H9 (cell line): Measurements from ENCODE around the gene SIGLEC8. TPM values are rescaled to one million over a fixed set of nuclear protein-coding genes. Genes with fewer than 3 reads are reported as not detected.
A peak's percentile ranks its signal among the peaks of the same experiment; 100 is the strongest.

Source experiments
- DNase-seq: peaks from one replicate; pipeline ENCODE4 v3.0.0-alpha.2; 2017
- H2AFZ ChIP-seq: one replicate; pipeline ENCODE4 v1.6.1; 2013; ENCODE audit warnings: mild to moderate bottlenecking, low read length, control low read depth, moderate library complexity
- H2AK5ac ChIP-seq: 2 replicates; pipeline ENCODE4 v1.6.1; 2013; ENCODE audit warnings: low read length, control low read depth, mixed read lengths; ENCODE audit not compliant: insufficient read length
- H2BK120ac ChIP-seq: one replicate; pipeline ENCODE4 v1.6.1; 2013; ENCODE audit warnings: low read depth, mild to moderate bottlenecking, low read length, control low read depth, inconsistent platforms; ENCODE audit not compliant: poor library complexity, severe bottlenecking
- H2BK12ac ChIP-seq: 2 replicates; pipeline ENCODE4 v1.6.1; 2013; ENCODE audit warnings: low read length, control low read depth, mixed read lengths, low read depth; ENCODE audit not compliant: insufficient read length
- H2BK15ac ChIP-seq: 2 replicates; pipeline ENCODE4 v1.6.1; 2013; ENCODE audit warnings: low read depth, low read length, control low read depth
- H2BK20ac ChIP-seq: one replicate; pipeline ENCODE4 v1.6.1; 2013; ENCODE audit warnings: low read depth, mild to moderate bottlenecking, low read length, control low read depth, inconsistent platforms; ENCODE audit not compliant: poor library complexity, severe bottlenecking
- H2BK5ac ChIP-seq: 2 replicates; pipeline ENCODE4 v1.6.1; 2013; ENCODE audit warnings: low read length, control low read depth, mixed read lengths; ENCODE audit not compliant: insufficient read length
- H3K14ac ChIP-seq: 2 replicates; pipeline ENCODE4 v1.6.1; 2013; ENCODE audit warnings: low read length, control low read depth; ENCODE audit not compliant: insufficient read depth
- H3K18ac ChIP-seq: 2 replicates; pipeline ENCODE4 v1.6.1; 2013; ENCODE audit warnings: low read depth, mild to moderate bottlenecking, mixed read lengths, low read length, control low read depth; ENCODE audit not compliant: insufficient read length
- H3K23ac ChIP-seq: 2 replicates; pipeline ENCODE4 v1.6.1; 2013; ENCODE audit warnings: low read length, control low read depth, mixed read lengths, low read depth; ENCODE audit not compliant: insufficient read length
- H3K23me2 ChIP-seq: 2 replicates; pipeline ENCODE4 v1.6.1; 2013; ENCODE audit warnings: low read depth, mild to moderate bottlenecking, mixed read lengths, low read length, control low read depth; ENCODE audit not compliant: insufficient read length, poor library complexity, severe bottlenecking
- H3K27ac ChIP-seq: 2 replicates; pipeline ENCODE4 v1.5.1; 2013; ENCODE audit warnings: low read length, control low read depth, mixed read lengths, low read depth; ENCODE audit not compliant: insufficient read length
- H3K27me3 ChIP-seq: 2 replicates; pipeline ENCODE4 v1.6.1; 2013; ENCODE audit warnings: low read length, control low read depth, inconsistent platforms; ENCODE audit not compliant: insufficient read depth
- H3K4ac ChIP-seq: 2 replicates; pipeline ENCODE4 v1.6.1; 2013; ENCODE audit warnings: low read depth, mild to moderate bottlenecking, control low read depth, inconsistent platforms, low read length, moderate library complexity
- H3K4me1 ChIP-seq: 2 replicates; pipeline ENCODE4 v1.6.1; 2013; ENCODE audit warnings: low read length, control low read depth, inconsistent platforms; ENCODE audit not compliant: insufficient read depth
- H3K4me2 ChIP-seq: 2 replicates; pipeline ENCODE4 v1.6.1; 2013; ENCODE audit warnings: low read length, control low read depth, mixed read lengths; ENCODE audit not compliant: insufficient read length, insufficient read depth
- H3K56ac ChIP-seq: 2 replicates; pipeline ENCODE4 v1.6.1; 2013; ENCODE audit warnings: low read depth, mild to moderate bottlenecking, mixed read lengths, low read length, control low read depth; ENCODE audit not compliant: insufficient read length
- H3K79me1 ChIP-seq: 2 replicates; pipeline ENCODE4 v1.6.1; 2013; ENCODE audit warnings: low read depth, mild to moderate bottlenecking, moderate library complexity, low read length, control low read depth, inconsistent platforms; ENCODE audit not compliant: insufficient read depth, poor library complexity, severe bottlenecking
- H3K79me2 ChIP-seq: 2 replicates; pipeline ENCODE4 v1.6.1; 2013; ENCODE audit warnings: low read length, control low read depth, inconsistent platforms; ENCODE audit not compliant: insufficient read depth
- H3K9ac ChIP-seq: 2 replicates; pipeline ENCODE4 v1.6.1; 2013; ENCODE audit warnings: low read length, control low read depth, mixed read lengths; ENCODE audit not compliant: insufficient read length; ENCODE audit errors: extremely low read depth
- H3K9me3 ChIP-seq: one replicate; pipeline ENCODE4 v1.6.1; 2013; ENCODE audit warnings: low read depth, low read length, inconsistent platforms; ENCODE audit not compliant: control insufficient read depth
- H3T11ph ChIP-seq: one replicate; pipeline ENCODE4 v1.6.1; 2013; ENCODE audit warnings: mild to moderate bottlenecking, low read length, control low read depth, inconsistent platforms
- H4K20me1 ChIP-seq: one replicate; pipeline ENCODE4 v1.6.1; 2013; ENCODE audit not compliant: control insufficient read depth, insufficient read length, insufficient read depth
- H4K5ac ChIP-seq: 2 replicates; pipeline ENCODE4 v1.6.1; 2013; ENCODE audit warnings: low read depth, mild to moderate bottlenecking, mixed read lengths, low read length, control low read depth; ENCODE audit not compliant: insufficient read length
- H4K8ac ChIP-seq: replicated peaks from 2 replicates; pipeline ENCODE4 v1.6.1; 2013; ENCODE audit warnings: low read length, control low read depth, mixed read lengths, low read depth; ENCODE audit not compliant: insufficient read length
- H4K91ac ChIP-seq: 2 replicates; pipeline ENCODE4 v1.6.1; 2013; ENCODE audit warnings: low read depth, mild to moderate bottlenecking, moderate library complexity, mixed read lengths, low read length, control low read depth; ENCODE audit not compliant: insufficient read length
- H3K27ac Mint-ChIP-seq, 3 experiments: 2 replicates in 2 of 3; 3 replicates in 1 of 3; pipeline ENCODE4 v1.8.0; 2020 to 2021; ENCODE audit warnings: mixed read lengths in 3 of 3, mild to moderate bottlenecking in 1 of 3, moderate library complexity in 1 of 3
- H3K27me3 Mint-ChIP-seq: 2 replicates; pipeline ENCODE4 v1.8.0; 2021; ENCODE audit warnings: low read depth, mild to moderate bottlenecking, moderate library complexity, mixed read lengths
- H3K36me3 Mint-ChIP-seq, 3 experiments: 2 replicates in 2 of 3; 3 replicates in 1 of 3; pipeline ENCODE4 v1.8.0; 2020 to 2021; ENCODE audit warnings: low read depth in 3 of 3, mixed read lengths in 3 of 3; ENCODE audit not compliant: insufficient read depth in 1 of 3
- H3K4me1 Mint-ChIP-seq, 2 experiments: 2 replicates each; pipeline ENCODE4 v1.8.0; 2020; ENCODE audit warnings: mixed read lengths in 2 of 2
- H3K4me3 Mint-ChIP-seq, 2 experiments: 2 replicates in 1 of 2; 3 replicates in 1 of 2; pipeline ENCODE4 v1.8.0; 2020 to 2021; ENCODE audit warnings: mild to moderate bottlenecking in 2 of 2, mixed read lengths in 2 of 2, moderate library complexity in 1 of 2
- H3K9me3 Mint-ChIP-seq, 2 experiments: 2 replicates in 1 of 2; 3 replicates in 1 of 2; pipeline ENCODE4 v1.8.0; 2020; ENCODE audit warnings: mild to moderate bottlenecking in 2 of 2, mixed read lengths in 2 of 2, moderate library complexity in 1 of 2
- WGBS: extraction: QIAGEN DNeasy Blood & Tissue Kit; methylation state at CpG from one replicate; pipeline ENCODE4 v1.1.7; 2013; ENCODE audit warnings: missing lambda C conversion rate, low lambda C conversion rate, mixed read lengths; ENCODE audit not compliant: insufficient read length; ENCODE audit errors: extremely low coverage; 5-methylcytosine and 5-hydroxymethylcytosine counted together
- total RNA-seq: library from RNA; stranded (reverse); gene quantifications from 2 replicates; pipeline ENCODE4 v1.2.1, GENCODE V29; 2021
- TF ChIP-seq, protein P1 (sequence below): fragments of 200-600 bp; sonication (generic); conservative IDR thresholded peaks from 3 replicates; pipeline ENCODE4 v1.8.0; 2021; ENCODE audit warnings: antibody characterized with exemption, mild to moderate bottlenecking

SIGLEC8 gene
- total RNA-seq, 1 experiment from 2014 or later: not detected

DNA sequence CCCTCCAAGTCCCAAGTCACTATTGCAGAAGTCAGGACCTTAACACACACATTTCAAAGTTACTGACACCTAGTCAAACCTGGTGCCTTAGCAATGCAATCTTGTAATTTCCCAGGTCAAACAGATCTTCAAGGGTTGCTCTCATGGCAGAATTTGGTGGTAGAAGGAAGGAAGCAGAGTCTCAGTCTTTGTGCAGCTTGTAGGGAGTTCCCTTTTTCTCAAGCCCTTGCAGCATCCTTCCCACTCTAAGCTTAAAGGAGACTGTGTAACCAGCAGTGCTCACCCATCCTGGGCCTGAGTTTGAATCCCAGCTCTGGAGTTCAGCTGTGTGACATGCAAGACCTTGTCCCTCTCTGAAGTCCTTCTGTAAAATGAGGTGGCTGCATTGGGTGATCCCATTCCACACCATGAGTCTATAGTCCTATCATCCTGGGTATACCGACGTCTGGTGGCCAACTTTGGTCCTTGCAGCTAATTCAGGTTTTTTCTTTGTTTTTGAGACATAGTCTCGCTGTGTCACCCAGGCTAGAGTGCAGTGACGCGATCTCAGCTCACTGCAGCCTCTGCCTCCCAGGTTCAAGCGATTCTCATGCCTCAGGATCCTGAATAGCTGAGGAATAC, 50.6 kb downstream of the SIGLEC8 start:
- Histone ChIP-seq H4K8ac (no peak overlapping the region), H2BK120ac (no peak overlapping the region), H3K18ac (no peak overlapping the region), H4K20me1 (no peaks in the 10 kb centered on the region), H3K79me2 (no peaks in the 10 kb centered on the region), H3K14ac (no peak overlapping the region), H2BK20ac (no peak overlapping the region), H4K91ac (no peak overlapping the region), H2AFZ (no peak overlapping the region), H3K4ac (no peak overlapping the region), H3K9ac (no peak overlapping the region), H3K79me1 (no peaks in the 10 kb centered on the region), H3K56ac (no peak overlapping the region), H3K4me1 (peaks cover 10% of the 10 kb centered on the region; the same call in 1 of the 2 replicates), H3T11ph (no peak overlapping the region), H3K9me3 (peaks cover 10% of the 10 kb centered on the region), H4K5ac (no peak overlapping the region), H2AK5ac (no peak overlapping the region), H2BK15ac (no peak overlapping the region), H3K23ac (no peak overlapping the region), H2BK5ac (no peak overlapping the region), H3K23me2 (no peaks in the 10 kb centered on the region), H3K4me2 (no peak overlapping the region), H2BK12ac (no peak overlapping the region), H3K27me3 (no peaks in the 10 kb centered on the region), H3K27ac (no peak overlapping the region)
- TF ChIP-seq, protein P1, sequence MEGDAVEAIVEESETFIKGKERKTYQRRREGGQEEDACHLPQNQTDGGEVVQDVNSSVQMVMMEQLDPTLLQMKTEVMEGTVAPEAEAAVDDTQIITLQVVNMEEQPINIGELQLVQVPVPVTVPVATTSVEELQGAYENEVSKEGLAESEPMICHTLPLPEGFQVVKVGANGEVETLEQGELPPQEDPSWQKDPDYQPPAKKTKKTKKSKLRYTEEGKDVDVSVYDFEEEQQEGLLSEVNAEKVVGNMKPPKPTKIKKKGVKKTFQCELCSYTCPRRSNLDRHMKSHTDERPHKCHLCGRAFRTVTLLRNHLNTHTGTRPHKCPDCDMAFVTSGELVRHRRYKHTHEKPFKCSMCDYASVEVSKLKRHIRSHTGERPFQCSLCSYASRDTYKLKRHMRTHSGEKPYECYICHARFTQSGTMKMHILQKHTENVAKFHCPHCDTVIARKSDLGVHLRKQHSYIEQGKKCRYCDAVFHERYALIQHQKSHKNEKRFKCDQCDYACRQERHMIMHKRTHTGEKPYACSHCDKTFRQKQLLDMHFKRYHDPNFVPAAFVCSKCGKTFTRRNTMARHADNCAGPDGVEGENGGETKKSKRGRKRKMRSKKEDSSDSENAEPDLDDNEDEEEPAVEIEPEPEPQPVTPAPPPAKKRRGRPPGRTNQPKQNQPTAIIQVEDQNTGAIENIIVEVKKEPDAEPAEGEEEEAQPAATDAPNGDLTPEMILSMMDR: peak; percentile 69
- H3K36me3 Mint-ChIP-seq: peaks cover 27 to 43% (median 35%) of the 10 kb centered on the region in 3 experiments
- peak overlapping the region in 2 of 3 experiments; percentile 72 to 95; a peak in 4 of 7 replicates for H3K27ac Mint-ChIP-seq
- no peak overlapping the region for H3K4me3 Mint-ChIP-seq
- DNase-seq: peak; percentile 74
- peaks cover 27 to 29% of the 10 kb centered on the region in 2 experiments for H3K9me3 Mint-ChIP-seq
- H3K27me3 Mint-ChIP-seq: peaks cover 4% of the 10 kb centered on the region
- WGBS: no CpG with 5 or more reads among the region's 6 CpGs
- H3K4me1 Mint-ChIP-seq: peaks cover 35 to 38% of the 10 kb centered on the region in 2 experiments
